ENCODE results near the gene TYW1B.
"Not testable (repeated sequence)": the region's sequence is repeated elsewhere in the genome, so short reads cannot be mapped to it uniquely, and the experiment has no call there.

The TYW1B gene

DNA sequence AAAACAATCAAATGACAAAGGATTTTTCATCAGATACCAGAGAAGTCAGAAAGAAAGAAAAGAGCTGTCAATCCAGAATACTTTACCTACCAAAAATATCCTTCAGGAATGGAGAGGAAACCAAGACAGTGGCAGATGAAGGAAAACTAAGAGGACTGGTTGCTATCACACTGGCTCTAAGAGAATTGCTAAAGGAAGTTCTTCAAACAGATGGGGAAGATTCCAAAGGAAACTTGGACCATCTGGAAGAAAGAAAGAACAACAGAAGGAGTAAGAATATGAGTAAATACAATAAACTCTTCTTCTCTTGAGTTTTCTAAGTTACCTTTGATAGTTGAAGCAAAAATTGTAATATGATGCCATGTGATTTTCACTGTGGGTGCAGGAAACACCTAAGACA, 220.0 kb downstream of the TYW1B start:
- not testable (repeated sequence) for H3K9ac ChIP-seq (ENCODE audit: low read length); H3K4me1 ChIP-seq (ENCODE audit: control insufficient read depth, insufficient read depth, low read length); H3K36me3 ChIP-seq (ENCODE audit: control insufficient read depth, insufficient read depth, low read length, severe bottlenecking); H3K9me3 ChIP-seq (ENCODE audit: control insufficient read depth, low read length); DNase-seq (ENCODE audit: low read depth); H3K27me3 ChIP-seq (replicated peaks; ENCODE audit: control insufficient read depth, insufficient read depth, low read length); H3K4me3 ChIP-seq (ENCODE audit: low read length)

DNA sequence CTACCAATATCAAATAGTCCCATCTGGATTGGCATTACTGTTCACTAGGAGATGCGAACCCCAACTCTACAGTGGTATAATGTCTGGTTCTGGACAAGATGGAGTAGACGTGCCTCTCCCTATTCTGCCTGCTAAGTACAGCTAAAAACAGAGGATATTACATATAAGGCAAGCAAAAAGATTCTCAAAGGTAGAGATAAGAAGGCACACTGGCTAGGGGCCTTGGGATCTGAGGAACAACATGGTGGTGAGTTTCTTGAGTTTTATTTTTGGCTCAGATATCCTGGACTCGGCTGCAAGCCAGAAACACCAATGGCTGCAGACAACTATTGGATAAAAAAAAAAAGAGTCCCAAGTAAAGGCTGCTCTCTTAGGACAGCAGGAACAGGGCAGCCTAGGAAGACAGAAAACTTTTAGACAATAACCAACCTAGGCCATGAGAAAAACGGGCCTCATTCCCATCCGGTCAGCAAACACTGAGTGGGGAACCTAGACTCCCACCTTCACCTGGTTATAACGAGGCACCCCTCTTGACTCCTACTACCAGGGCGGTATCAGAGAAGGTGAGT, 222.1 kb downstream of the TYW1B start:
- H3K4me3 ChIP-seq (ENCODE audit: low read length); DNase-seq (ENCODE audit: low read depth); H3K4me1 ChIP-seq (ENCODE audit: control insufficient read depth, insufficient read depth, low read length); H3K9me3 ChIP-seq (ENCODE audit: control insufficient read depth, low read length); H3K27me3 ChIP-seq (replicated peaks; ENCODE audit: control insufficient read depth, insufficient read depth, low read length); H3K9ac ChIP-seq (ENCODE audit: low read length); H3K36me3 ChIP-seq (ENCODE audit: control insufficient read depth, insufficient read depth, low read length, severe bottlenecking): not testable (repeated sequence)

- H3K4me1 ChIP-seq (ENCODE audit: control insufficient read depth, insufficient read depth, low read length); H3K36me3 ChIP-seq (ENCODE audit: control insufficient read depth, insufficient read depth, low read length, severe bottlenecking); H3K4me3 ChIP-seq (ENCODE audit: low read length); H3K9me3 ChIP-seq (ENCODE audit: control insufficient read depth, low read length); H3K27me3 ChIP-seq (replicated peaks; ENCODE audit: control insufficient read depth, insufficient read depth, low read length); H3K9ac ChIP-seq (ENCODE audit: low read length): not testable (repeated sequence)
- peak; percentile 3 for DNase-seq (ENCODE audit: low read depth)
Observed at GRCh38 chr7:72604771-72605611, 223.0 kb downstream of the TYW1B start.

- H3K27me3 ChIP-seq (replicated peaks; ENCODE audit: control insufficient read depth, insufficient read depth, low read length); H3K36me3 ChIP-seq (ENCODE audit: control insufficient read depth, insufficient read depth, low read length, severe bottlenecking); DNase-seq (ENCODE audit: low read depth): not testable (repeated sequence)
Observed at GRCh38 chr7:72603476-72603875, 224.5 kb downstream of the TYW1B start.

GRCh38 chr7:72603073-72603472, 224.9 kb downstream of the TYW1B start:
- no peak overlapping the region for H3K9ac ChIP-seq (ENCODE audit: low read length)
- H3K4me1 ChIP-seq (ENCODE audit: control insufficient read depth, insufficient read depth, low read length) = no peaks in the 10 kb centered on the region
- no peak for DNase-seq (ENCODE audit: low read depth)
- peaks cover 5% of the 10 kb centered on the region for H3K36me3 ChIP-seq (ENCODE audit: control insufficient read depth, insufficient read depth, low read length, severe bottlenecking)
- no peaks in the 10 kb centered on the region for H3K27me3 ChIP-seq (replicated peaks; ENCODE audit: control insufficient read depth, insufficient read depth, low read length)
- no peak overlapping the region for H3K4me3 ChIP-seq (ENCODE audit: low read length)
- no peaks in the 10 kb centered on the region for H3K9me3 ChIP-seq (ENCODE audit: control insufficient read depth, low read length)

More at GRCh38 chr7:72603476-72603875, 224.5 kb downstream of the TYW1B start:
- not testable (repeated sequence) for H3K9ac ChIP-seq (ENCODE audit: low read length); H3K9me3 ChIP-seq (ENCODE audit: control insufficient read depth, low read length); H3K4me1 ChIP-seq (ENCODE audit: control insufficient read depth, insufficient read depth, low read length); H3K4me3 ChIP-seq (ENCODE audit: low read length)

GRCh38 chr7:72601683-72602082, 226.3 kb downstream of the TYW1B start:
- DNase-seq (ENCODE audit: low read depth); H3K9ac ChIP-seq (ENCODE audit: low read length); H3K4me1 ChIP-seq (ENCODE audit: control insufficient read depth, insufficient read depth, low read length); H3K9me3 ChIP-seq (ENCODE audit: control insufficient read depth, low read length); H3K36me3 ChIP-seq (ENCODE audit: control insufficient read depth, insufficient read depth, low read length, severe bottlenecking); H3K27me3 ChIP-seq (replicated peaks; ENCODE audit: control insufficient read depth, insufficient read depth, low read length); H3K4me3 ChIP-seq (ENCODE audit: low read length): not testable (repeated sequence)

- H3K4me1 ChIP-seq (ENCODE audit: control insufficient read depth, insufficient read depth, low read length); H3K4me3 ChIP-seq (ENCODE audit: low read length): not testable (repeated sequence)
Observed at GRCh38 chr7:72590023-72590422, 238.0 kb downstream of the TYW1B start.

DNA sequence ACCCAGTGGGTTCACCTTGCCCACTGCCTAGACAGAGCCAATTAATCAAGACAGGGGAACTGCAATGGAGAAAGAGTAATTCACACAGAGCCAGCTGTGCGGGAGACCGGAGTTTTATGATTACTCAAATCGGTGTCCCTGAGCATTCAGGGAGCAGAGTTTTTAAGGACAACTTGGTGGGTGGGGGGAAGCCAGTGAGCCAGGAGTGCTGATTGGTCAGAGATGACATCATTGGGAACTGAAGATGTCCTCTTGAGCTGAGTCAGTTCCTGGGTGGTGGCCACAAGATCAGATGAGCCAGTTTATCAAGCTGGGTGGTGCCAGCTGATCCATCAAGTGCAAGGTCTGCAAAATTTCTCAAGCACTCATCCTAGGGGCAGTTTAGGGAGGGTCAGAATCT, 240.7 kb downstream of the TYW1B start:
- not testable (repeated sequence) for H3K4me3 ChIP-seq (ENCODE audit: low read length); H3K27me3 ChIP-seq (replicated peaks; ENCODE audit: control insufficient read depth, insufficient read depth, low read length); H3K9me3 ChIP-seq (ENCODE audit: control insufficient read depth, low read length); H3K36me3 ChIP-seq (ENCODE audit: control insufficient read depth, insufficient read depth, low read length, severe bottlenecking); DNase-seq (ENCODE audit: low read depth); H3K9ac ChIP-seq (ENCODE audit: low read length)
- H3K4me1 ChIP-seq (ENCODE audit: control insufficient read depth, insufficient read depth, low read length) = peaks cover 12% of the 10 kb centered on the region

More at GRCh38 chr7:72590023-72590422, 238.0 kb downstream of the TYW1B start:
- H3K36me3 ChIP-seq (ENCODE audit: control insufficient read depth, insufficient read depth, low read length, severe bottlenecking); H3K9me3 ChIP-seq (ENCODE audit: control insufficient read depth, low read length); DNase-seq (ENCODE audit: low read depth); H3K9ac ChIP-seq (ENCODE audit: low read length); H3K27me3 ChIP-seq (replicated peaks; ENCODE audit: control insufficient read depth, insufficient read depth, low read length): not testable (repeated sequence)

- not testable (repeated sequence) for H3K9me3 ChIP-seq (ENCODE audit: control insufficient read depth, low read length); H3K4me3 ChIP-seq (ENCODE audit: low read length); DNase-seq (ENCODE audit: low read depth); H3K27me3 ChIP-seq (replicated peaks; ENCODE audit: control insufficient read depth, insufficient read depth, low read length); H3K36me3 ChIP-seq (ENCODE audit: control insufficient read depth, insufficient read depth, low read length, severe bottlenecking); H3K9ac ChIP-seq (ENCODE audit: low read length)
- peaks cover 12% of the 10 kb centered on the region for H3K4me1 ChIP-seq (ENCODE audit: control insufficient read depth, insufficient read depth, low read length)
Observed at GRCh38 chr7:72584576-72584975, 243.4 kb downstream of the TYW1B start.

GRCh38 chr7:72583620-72584361, 244.2 kb downstream of the TYW1B start:
- not testable (repeated sequence) for H3K4me3 ChIP-seq (ENCODE audit: low read length); H3K9me3 ChIP-seq (ENCODE audit: control insufficient read depth, low read length); H3K27me3 ChIP-seq (replicated peaks; ENCODE audit: control insufficient read depth, insufficient read depth, low read length); DNase-seq (ENCODE audit: low read depth); H3K36me3 ChIP-seq (ENCODE audit: control insufficient read depth, insufficient read depth, low read length, severe bottlenecking)
- Histone ChIP-seq H3K9ac (ENCODE audit: low read length) (peak overlapping the region; percentile 26), H3K4me1 (ENCODE audit: control insufficient read depth, insufficient read depth, low read length) (peaks cover 12% of the 10 kb centered on the region)

- peaks cover 12% of the 10 kb centered on the region for H3K4me1 ChIP-seq (ENCODE audit: control insufficient read depth, insufficient read depth, low read length)
- not testable (repeated sequence) for DNase-seq (ENCODE audit: low read depth); H3K9ac ChIP-seq (ENCODE audit: low read length)
Observed at GRCh38 chr7:72580142-72580770, 247.7 kb downstream of the TYW1B start.

More at GRCh38 chr7:72580142-72580770, 247.7 kb downstream of the TYW1B start:
- H3K4me3 ChIP-seq (ENCODE audit: low read length); H3K9me3 ChIP-seq (ENCODE audit: control insufficient read depth, low read length); H3K36me3 ChIP-seq (ENCODE audit: control insufficient read depth, insufficient read depth, low read length, severe bottlenecking); H3K27me3 ChIP-seq (replicated peaks; ENCODE audit: control insufficient read depth, insufficient read depth, low read length): not testable (repeated sequence)

Measured in adipocyte (in vitro differentiated cells).